LNCAP (cell line): Measurements from ENCODE around the gene SKAP2.

Experiments
- TF ChIP-seq, protein P1 (sequence below): fragments of 450-650 bp; IDR thresholded peaks from 2 replicates; pipeline ENCODE4 v1.5.1; 2017; ENCODE audit warnings: mild to moderate bottlenecking

SKAP2 gene

DNA sequence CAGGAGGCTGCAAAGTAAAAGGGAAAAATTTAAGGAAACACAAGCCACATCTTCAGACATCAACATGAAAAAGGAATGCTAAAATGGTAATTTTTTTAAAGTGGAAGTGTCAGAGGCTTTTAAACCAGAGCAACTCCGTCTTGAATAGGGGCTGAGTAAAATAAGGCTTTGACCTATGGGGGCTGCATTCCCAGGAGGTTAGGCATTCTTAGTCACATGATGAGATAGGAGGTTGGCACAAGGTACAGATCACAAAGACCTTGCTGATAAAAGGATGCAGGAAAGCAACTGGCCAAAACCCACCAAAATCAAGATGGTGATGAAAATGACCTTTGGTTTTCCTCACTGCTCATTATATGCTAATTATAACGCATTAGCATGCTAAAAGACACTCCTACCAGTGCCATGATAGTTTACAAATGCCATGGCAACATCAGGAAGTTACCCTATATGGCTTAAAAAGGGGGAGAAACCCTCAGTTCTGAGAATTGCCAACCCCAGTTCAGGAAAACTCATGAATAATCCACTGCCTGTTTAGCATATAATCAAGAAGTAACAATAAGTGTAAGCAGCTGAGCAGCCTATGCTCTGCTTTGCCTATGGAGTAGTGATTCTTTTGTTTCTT lies 128.3 kb downstream of the SKAP2 start:
- TF ChIP-seq, protein P1, sequence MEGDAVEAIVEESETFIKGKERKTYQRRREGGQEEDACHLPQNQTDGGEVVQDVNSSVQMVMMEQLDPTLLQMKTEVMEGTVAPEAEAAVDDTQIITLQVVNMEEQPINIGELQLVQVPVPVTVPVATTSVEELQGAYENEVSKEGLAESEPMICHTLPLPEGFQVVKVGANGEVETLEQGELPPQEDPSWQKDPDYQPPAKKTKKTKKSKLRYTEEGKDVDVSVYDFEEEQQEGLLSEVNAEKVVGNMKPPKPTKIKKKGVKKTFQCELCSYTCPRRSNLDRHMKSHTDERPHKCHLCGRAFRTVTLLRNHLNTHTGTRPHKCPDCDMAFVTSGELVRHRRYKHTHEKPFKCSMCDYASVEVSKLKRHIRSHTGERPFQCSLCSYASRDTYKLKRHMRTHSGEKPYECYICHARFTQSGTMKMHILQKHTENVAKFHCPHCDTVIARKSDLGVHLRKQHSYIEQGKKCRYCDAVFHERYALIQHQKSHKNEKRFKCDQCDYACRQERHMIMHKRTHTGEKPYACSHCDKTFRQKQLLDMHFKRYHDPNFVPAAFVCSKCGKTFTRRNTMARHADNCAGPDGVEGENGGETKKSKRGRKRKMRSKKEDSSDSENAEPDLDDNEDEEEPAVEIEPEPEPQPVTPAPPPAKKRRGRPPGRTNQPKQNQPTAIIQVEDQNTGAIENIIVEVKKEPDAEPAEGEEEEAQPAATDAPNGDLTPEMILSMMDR = no peak

DNA sequence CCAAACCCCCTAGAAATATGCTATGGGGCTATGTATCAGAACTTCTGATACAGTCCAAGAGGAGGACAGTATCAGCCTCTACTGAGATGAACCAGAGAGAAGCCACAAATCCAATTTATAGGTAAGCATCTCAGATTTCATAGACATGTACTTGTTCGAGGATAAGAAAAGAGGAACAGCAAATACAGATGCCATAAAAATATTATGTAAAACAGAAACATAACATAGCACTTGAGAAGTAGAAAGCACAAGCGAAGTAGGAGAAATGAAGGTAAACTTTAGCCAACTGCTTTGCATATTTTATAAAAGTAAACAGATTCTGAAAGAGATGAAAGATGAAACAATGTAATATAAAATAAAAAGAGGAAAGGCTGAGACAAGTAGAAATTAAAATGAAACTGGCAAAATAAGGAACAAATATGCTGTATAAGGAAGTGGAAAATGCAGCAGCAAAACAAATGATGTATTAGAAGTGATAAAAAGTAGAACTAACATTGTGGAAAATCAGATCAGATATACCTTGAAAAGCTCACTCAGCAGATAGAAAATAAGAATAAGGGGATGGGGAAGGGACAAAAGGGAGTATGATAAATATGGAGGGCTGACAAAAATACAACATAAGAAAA lies 135.1 kb downstream of the SKAP2 start:
- TF ChIP-seq, protein P1 = no peak

DNA sequence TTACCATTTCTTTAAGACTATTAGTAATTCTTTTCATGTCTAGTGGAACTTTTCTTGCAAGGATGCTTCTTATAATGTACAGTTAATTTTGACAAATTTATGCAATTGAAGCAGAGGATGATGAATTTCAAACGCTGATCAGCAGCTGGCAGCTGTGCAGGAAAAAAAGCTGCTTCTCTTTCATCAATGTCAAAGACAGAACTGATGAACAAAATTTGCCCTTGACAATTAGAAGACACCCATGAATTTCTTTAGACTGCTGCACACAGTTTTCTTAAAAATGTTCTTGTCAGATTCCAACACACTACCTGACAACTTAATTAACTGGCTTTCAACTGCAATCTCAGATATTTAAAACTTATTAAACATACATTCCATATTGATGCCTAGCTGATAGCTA lies 138.3 kb downstream of the SKAP2 start:
- TF ChIP-seq, protein P1 = no peak

DNA sequence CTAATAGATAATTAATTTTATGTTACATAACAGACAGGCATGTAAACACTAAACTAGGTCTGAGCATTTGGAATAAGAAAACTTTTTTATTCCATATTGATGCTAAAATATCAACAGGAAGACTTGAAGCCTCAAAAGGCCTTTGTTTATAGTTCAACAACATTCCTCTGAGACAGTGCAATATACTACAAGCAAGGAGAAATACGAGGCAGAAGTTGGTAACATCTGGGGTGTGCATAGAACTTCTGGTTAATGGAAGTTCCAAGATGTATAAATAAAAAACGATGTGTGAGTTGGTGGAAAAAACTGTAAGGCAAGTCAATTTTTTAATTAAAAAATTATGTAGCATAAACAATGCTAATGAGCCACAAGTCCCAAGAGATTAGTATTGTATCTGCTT lies 139.6 kb downstream of the SKAP2 start:
- TF ChIP-seq, protein P1 = no peak

DNA sequence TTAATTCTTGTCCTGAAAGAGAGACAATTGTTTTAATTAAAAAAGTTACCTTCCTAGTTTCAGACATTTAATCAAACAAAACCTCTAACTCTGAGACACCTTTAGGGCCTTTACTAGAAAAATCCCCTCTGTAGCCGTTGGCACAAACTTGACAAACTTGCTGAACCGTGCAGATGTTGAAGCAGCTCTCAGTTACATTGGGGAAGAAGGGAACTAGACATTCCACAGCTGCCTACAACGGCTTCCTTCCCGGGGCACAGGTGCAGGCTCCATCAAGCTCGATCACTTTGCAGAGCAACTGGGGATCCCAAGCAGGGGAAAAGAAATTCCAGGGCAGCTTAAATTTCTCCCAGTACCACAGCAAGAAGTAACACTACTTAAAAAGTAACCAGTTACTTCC lies 141.3 kb downstream of the SKAP2 start:
- TF ChIP-seq, protein P1 = no peak

DNA sequence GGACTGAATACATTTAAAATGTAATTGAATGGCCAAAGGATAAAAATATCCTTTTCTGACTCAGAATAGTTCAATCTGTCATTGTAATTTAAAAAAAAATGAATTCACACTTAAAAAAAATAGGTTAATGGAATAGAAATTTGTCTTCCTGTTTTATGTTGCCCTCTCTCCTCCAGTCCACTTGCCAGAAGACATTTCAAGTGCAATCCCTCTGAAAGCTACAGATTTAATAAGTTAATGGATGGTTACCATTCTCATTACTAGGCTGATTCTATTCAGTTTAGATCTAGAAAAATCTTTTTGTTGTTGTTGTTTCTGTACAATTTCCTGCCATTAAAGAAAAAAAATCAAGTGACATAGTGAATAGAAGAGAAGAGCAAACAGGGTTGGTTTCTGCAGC lies 142.9 kb downstream of the SKAP2 start:
- TF ChIP-seq, protein P1 = no peak

DNA sequence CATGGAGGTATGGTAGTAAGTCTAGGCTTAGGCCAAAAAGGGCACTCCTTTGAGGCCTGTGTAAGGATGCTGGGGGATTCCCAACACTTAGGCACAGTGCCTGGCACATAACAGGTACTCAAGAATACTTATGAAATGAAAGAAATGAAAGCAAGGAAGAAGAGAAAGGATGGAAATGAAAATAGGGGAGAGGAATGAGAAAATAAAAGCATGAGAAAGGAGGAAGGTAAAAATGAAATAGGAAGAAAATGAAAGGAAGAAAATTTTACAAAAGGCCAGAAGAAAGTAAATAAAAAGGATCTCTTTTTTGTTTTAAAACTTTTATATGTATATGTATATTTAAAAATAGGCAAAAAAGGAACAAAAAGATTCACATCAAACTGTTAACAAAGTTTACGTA lies 146.3 kb downstream of the SKAP2 start:
- TF ChIP-seq, protein P1 = no peak
